IMR-90 (cell line): ENCODE data around the gene ANK2. TPM values are rescaled to one million over a fixed set of nuclear protein-coding genes. Genes with fewer than 3 reads are reported as not detected.

ENCODE experiments used
- ATAC-seq: fragments of 200-7000 bp; cut with Tn5 transposase; 2 replicates; pipeline ENCODE4 v1.9.1; 2020; ENCODE audit warnings: low read depth, mild to moderate bottlenecking, moderate library complexity
- BruUV-seq: library from RNA; stranded (reverse); fragments of 400-500 nt; replicated peaks from 2 replicates; lab custom pipeline; 2021; lab: Mats Ljungman, UMichigan
- CTCF ChIA-PET: fragments of 300-600 bp; formaldehyde crosslinking; extraction: SDS; loops from one replicate; lab custom pipeline; 2021; ENCODE audit warnings: antibody characterized with exemption; lab: Yijun Ruan, JAX
- POLR2A ChIA-PET: fragments of 300-600 bp; sonication (Branson Sonifier 250); formaldehyde crosslinking; loops from one replicate; lab custom pipeline; 2022; ENCODE audit warnings: antibody characterized with exemption; ENCODE audit not compliant: unreplicated experiment; lab: Charles Lee
- DNase-seq: peaks from one replicate; pipeline ENCODE4 v3.0.0; 2013
- H2AFZ ChIP-seq: replicated peaks from 2 replicates; pipeline ENCODE3; 2013; ENCODE audit warnings: low read length, mild to moderate bottlenecking; ENCODE audit not compliant: poor library complexity
- H2AK5ac ChIP-seq: 2 replicates; pipeline ENCODE4 v1.6.1; 2013; ENCODE audit warnings: low read depth, low read length, inconsistent platforms
- H2AK9ac ChIP-seq: replicated peaks from 2 replicates; pipeline ENCODE3; 2013; ENCODE audit warnings: mild to moderate bottlenecking, low read depth, low read length, moderate library complexity; ENCODE audit not compliant: poor library complexity
- H2BK120ac ChIP-seq: 2 replicates; pipeline ENCODE4 v1.6.1; 2013; ENCODE audit warnings: low read depth, low read length, inconsistent platforms
- H2BK15ac ChIP-seq: 3 replicates; pipeline ENCODE4 v1.6.1; 2013; ENCODE audit warnings: low read depth, low read length, inconsistent platforms
- H2BK20ac ChIP-seq: 2 replicates; pipeline ENCODE4 v1.6.1; 2013; ENCODE audit warnings: low read depth, mild to moderate bottlenecking, inconsistent platforms, low read length, moderate library complexity
- H2BK5ac ChIP-seq: 2 replicates; pipeline ENCODE4 v1.6.1; 2013; ENCODE audit warnings: mild to moderate bottlenecking, low read depth, low read length, inconsistent platforms; ENCODE audit not compliant: poor library complexity, severe bottlenecking
- H3K14ac ChIP-seq: replicated peaks from 2 replicates; pipeline ENCODE4 v1.6.1; 2013; ENCODE audit warnings: low read depth, low read length, inconsistent platforms
- H3K18ac ChIP-seq: 2 replicates; pipeline ENCODE4 v1.6.1; 2013; ENCODE audit warnings: low read depth, low read length, control low read depth
- H3K23ac ChIP-seq: 2 replicates; pipeline ENCODE4 v1.6.1; 2013; ENCODE audit warnings: low read depth, low read length, inconsistent platforms
- H3K27ac ChIP-seq: 2 replicates; pipeline ENCODE4 v1.5.1; 2013; ENCODE audit warnings: mild to moderate bottlenecking, control low read depth, low read length; ENCODE audit not compliant: insufficient read depth
- H3K27me3 ChIP-seq: 2 replicates; pipeline ENCODE4 v1.6.1; 2013; ENCODE audit warnings: low read length; ENCODE audit not compliant: control insufficient read depth, insufficient read depth
- H3K36me3 ChIP-seq: 2 replicates; pipeline ENCODE4 v1.6.1; 2013; ENCODE audit warnings: low read length, mixed read lengths; ENCODE audit not compliant: control insufficient read depth, insufficient read depth
- H3K4ac ChIP-seq: 2 replicates; pipeline ENCODE4 v1.6.1; 2013; ENCODE audit warnings: low read depth, low read length, inconsistent platforms
- H3K4me1 ChIP-seq: 2 replicates; pipeline ENCODE4 v1.6.1; 2013; ENCODE audit warnings: low read length, mixed read lengths; ENCODE audit not compliant: control insufficient read depth, insufficient read depth
- H3K4me2 ChIP-seq: 2 replicates; pipeline ENCODE4 v1.6.1; 2013; ENCODE audit warnings: low read depth, mild to moderate bottlenecking, control low read depth, low read length, moderate library complexity
- H3K4me3 ChIP-seq: 2 replicates; pipeline ENCODE4 v1.5.1; 2013; ENCODE audit warnings: low read depth, mild to moderate bottlenecking, control low read depth, low read length, moderate library complexity; ENCODE audit not compliant: insufficient read depth
- H3K56ac ChIP-seq: 2 replicates; pipeline ENCODE4 v1.6.1; 2013; ENCODE audit warnings: low read length, inconsistent platforms; ENCODE audit not compliant: insufficient read depth; ENCODE audit errors: extremely low read depth
- H3K79me1 ChIP-seq, 2 experiments: 2 replicates each; pipeline ENCODE4 v1.6.1; 2013; ENCODE audit warnings: low read length in 2 of 2, inconsistent platforms in 1 of 2, low read depth in 1 of 2
- H3K9ac ChIP-seq: 2 replicates; pipeline ENCODE4 v1.6.1; 2013; ENCODE audit warnings: low read depth, low read length, control low read depth
- H3K9me1 ChIP-seq: 2 replicates; pipeline ENCODE4 v1.6.1; 2013; ENCODE audit warnings: low read length, inconsistent platforms; ENCODE audit not compliant: insufficient read depth
- H3K9me3 ChIP-seq: 2 replicates; pipeline ENCODE4 v1.6.1; 2013; ENCODE audit warnings: low read length; ENCODE audit not compliant: control insufficient read depth, insufficient read depth
- H4K20me1 ChIP-seq: 2 replicates; pipeline ENCODE4 v1.6.1; 2013; ENCODE audit warnings: low read length, inconsistent platforms; ENCODE audit not compliant: insufficient read depth
- H4K5ac ChIP-seq: 2 replicates; pipeline ENCODE4 v1.6.1; 2013; ENCODE audit warnings: mild to moderate bottlenecking, low read depth, low read length, control low read depth
- H4K8ac ChIP-seq, 2 experiments: 2 replicates each; pipeline ENCODE4 v1.6.1; 2013; ENCODE audit warnings: low read depth in 2 of 2, low read length in 2 of 2, control low read depth in 1 of 2, inconsistent platforms in 1 of 2
- H4K91ac ChIP-seq: 2 replicates; pipeline ENCODE4 v1.6.1; 2013; ENCODE audit warnings: low read depth, low read length, inconsistent platforms; ENCODE audit not compliant: insufficient read depth
- NFE2L2 ChIP-seq: fragments of 150-350 bp; IDR thresholded peaks from 2 replicates; pipeline ENCODE4 v1.6.1; 2016; ENCODE audit warnings: low read depth, mild to moderate bottlenecking, low read length
- RAD21 ChIP-seq: IDR thresholded peaks from 2 replicates; pipeline ENCODE4 v1.6.1; 2012; ENCODE audit warnings: low read length, improper control_type of control experiment
- RFX5 ChIP-seq: IDR thresholded peaks from 2 replicates; pipeline ENCODE4 v1.8.0; 2012; ENCODE audit warnings: low read depth, mild to moderate bottlenecking, low read length, moderate library complexity
- WGBS, 2 experiments: methylation state at CpG; one replicate each; pipeline versions ENCODE4 v1.1.5 to v1.1.7; 2013; ENCODE audit warnings: missing lambda C conversion rate in 2 of 2; ENCODE audit not compliant: insufficient read length in 1 of 2; ENCODE audit errors: extremely low coverage in 2 of 2; 5-methylcytosine and 5-hydroxymethylcytosine counted together
- dilution Hi-C: fragments of 300-500 bp; cut with HindIII; formaldehyde crosslinking; loops from one replicate; pipeline ENCODE4 v1.14.3; 2018; ENCODE audit warnings: low sequenced_read_pairs; ENCODE audit not compliant: unreplicated experiment
- in situ Hi-C: fragments of 300-500 bp; cut with MboI; formaldehyde crosslinking; loops from 3 replicates; pipeline ENCODE4 v1.14.3; 2019; ENCODE audit warnings: low sequenced_read_pairs, inconsistent platforms, mixed read lengths
- intact Hi-C: fragments of 100-400 bp; cut with micrococcal nuclease; formaldehyde crosslinking; loops from 2 replicates; pipeline ENCODE4 v1.10.0; 2022
- polyA plus RNA-seq, 3 experiments: library from polyadenylated mRNA; depleted of rRNA; stranded (reverse); fragments of >200 nt; gene quantifications; 2 replicates each; pipeline ENCODE4 v1.2.3, GENCODE V29; 2012; ENCODE audit warnings: low replicate concordance in 1 of 3
- total RNA-seq: library from RNA; depleted of rRNA; stranded (reverse); fragments of >200 nt; gene quantifications from 2 replicates; pipeline ENCODE4 v1.2.3, GENCODE V29; 2012

The ANK2 gene
- total and polyA plus RNA-seq, 2 of the 4 experiments (the other 2 are of a cell fraction) = 0.82 to 6.6 TPM

- BruUV-seq = no TSS peak
- in situ Hi-C loops = no loop called here
- Histone ChIP-seq H3K9me1 (no peaks in the 10 kb centered on the region), H3K18ac (no peak overlapping the region), H3K9me3 (no peaks in the 10 kb centered on the region), H2BK120ac (no peak overlapping the region), H3K79me1 (no peaks in the 10 kb centered on the region), H2AK5ac (no peak overlapping the region), H4K8ac (no peak overlapping the region), H3K4me2 (no peak overlapping the region), H3K4ac (no peak overlapping the region), H3K4me3 (no peak overlapping the region), H2BK5ac (no peak overlapping the region), H3K23ac (no peak overlapping the region), H3K27ac (no peak overlapping the region), H4K91ac (no peak overlapping the region), H3K4me1 (no peaks in the 10 kb centered on the region), H2AFZ (no peak overlapping the region), H3K27me3 (0 out of 2 replicates have a peak, but pooled peaks cover 1% of the 10 kb centered on the region), H3K36me3 (no peaks in the 10 kb centered on the region), H3K14ac (no peak overlapping the region), H3K56ac (no peak overlapping the region), H4K20me1 (no peaks in the 10 kb centered on the region), H4K5ac (no peak overlapping the region), H2BK15ac (no peak overlapping the region), H3K9ac (no peak overlapping the region), H2AK9ac (no peak overlapping the region), H2BK20ac (no peak overlapping the region)
- CTCF ChIA-PET = interaction anchor here (0.9 kb wide), 1 partner anchor 840 kb away, joined by 3 read pairs; no protein-coding TSS in a partner anchor
- DNase-seq (no peak), ATAC-seq (no peak)
- WGBS, 2 experiments = 60% methylated on average over 1 of the region's 5 CpGs; no CpG with 5 or more reads in 1 of the 2 experiments
- POLR2A ChIA-PET = no interaction called here
- TF ChIP-seq RAD21 = 0 out of 2 replicates have a peak, but pooled peaks have one; percentile 11
- TF ChIP-seq NFE2L2 = no peak
- TF ChIP-seq RFX5 = no peak
- intact Hi-C loops = no loop called here
- dilution Hi-C loops = no loop called here
Observed at GRCh38 chr4:113248320-113248719, 198.9 kb downstream of the ANK2 start.
